Measurements from ENCODE around the gene SPRR2F. TPM values are rescaled to one million over a fixed set of nuclear protein-coding genes. Genes with fewer than 3 reads are reported as not detected.

The SPRR2F gene
- not detected for total RNA-seq (2013)
- polyA plus RNA-seq: not detected
- not detected in 2 replicates for polyA minus RNA-seq
- 0 to 0.23 (median 0) reads per million in 11 experiments for total RNA-seq

- H3K4me3 Mint-ChIP-seq: no peak within 1 kb of the TSS
- no peaks in the 10 kb centered on the region for H3K4me1 Mint-ChIP-seq
- Histone ChIP-seq H3K4me1 (ENCODE audit: control insufficient read depth in 1 of 2, insufficient read depth in 2 of 2, low read length in 2 of 2) (no peaks in the 10 kb centered on the region), H3K27ac (ENCODE audit: low read depth in 1 of 2, low read length in 2 of 2) (no peak within 1 kb of the TSS), H4K20me1 (ENCODE audit: insufficient read depth, low read length) (no peaks in the 10 kb centered on the region), H2AFZ (ENCODE audit: insufficient read depth, low read depth, low read length, poor library complexity, severe bottlenecking) (no peak within 1 kb of the TSS), H3K9me3 (replicated peaks in 1 of 2; ENCODE audit: control insufficient read depth in 1 of 2, insufficient read depth in 1 of 2, low read length in 2 of 2) (no peaks in the 10 kb centered on the region), H3K36me3 (replicated peaks in 1 of 2; ENCODE audit: control insufficient read depth in 1 of 2, insufficient read depth in 2 of 2, low read length in 2 of 2) (no peaks in the 10 kb centered on the region), H3K4me2 (replicated peaks; ENCODE audit: extremely low read depth, low read length, poor library complexity, severe bottlenecking) (no peak within 1 kb of the TSS), H3K27me3 (ENCODE audit: control insufficient read depth in 2 of 2, insufficient read depth in 2 of 2, low read length in 2 of 2) (peaks cover 0 to 2% of the 10 kb centered on the region in 2 donors), H3K79me2 (ENCODE audit: insufficient read depth, low read length) (no peaks in the 10 kb centered on the region), H3K9ac (ENCODE audit: insufficient read depth, low read length, poor library complexity, severe bottlenecking) (no peak within 1 kb of the TSS), H3K4me3 (replicated peaks in 1 of 3; ENCODE audit: low read depth in 2 of 3, low read length in 3 of 3) (no peak within 1 kb of the TSS)
- H3K27ac Mint-ChIP-seq: no peak within 1 kb of the TSS
- peaks cover 2 to 5% (median 5%) of the 10 kb centered on the region in 3 donors for H3K27me3 Mint-ChIP-seq (ENCODE audit: low read depth in 3 of 3)
- TF ChIP-seq, protein P1, sequence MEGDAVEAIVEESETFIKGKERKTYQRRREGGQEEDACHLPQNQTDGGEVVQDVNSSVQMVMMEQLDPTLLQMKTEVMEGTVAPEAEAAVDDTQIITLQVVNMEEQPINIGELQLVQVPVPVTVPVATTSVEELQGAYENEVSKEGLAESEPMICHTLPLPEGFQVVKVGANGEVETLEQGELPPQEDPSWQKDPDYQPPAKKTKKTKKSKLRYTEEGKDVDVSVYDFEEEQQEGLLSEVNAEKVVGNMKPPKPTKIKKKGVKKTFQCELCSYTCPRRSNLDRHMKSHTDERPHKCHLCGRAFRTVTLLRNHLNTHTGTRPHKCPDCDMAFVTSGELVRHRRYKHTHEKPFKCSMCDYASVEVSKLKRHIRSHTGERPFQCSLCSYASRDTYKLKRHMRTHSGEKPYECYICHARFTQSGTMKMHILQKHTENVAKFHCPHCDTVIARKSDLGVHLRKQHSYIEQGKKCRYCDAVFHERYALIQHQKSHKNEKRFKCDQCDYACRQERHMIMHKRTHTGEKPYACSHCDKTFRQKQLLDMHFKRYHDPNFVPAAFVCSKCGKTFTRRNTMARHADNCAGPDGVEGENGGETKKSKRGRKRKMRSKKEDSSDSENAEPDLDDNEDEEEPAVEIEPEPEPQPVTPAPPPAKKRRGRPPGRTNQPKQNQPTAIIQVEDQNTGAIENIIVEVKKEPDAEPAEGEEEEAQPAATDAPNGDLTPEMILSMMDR (IDR thresholded peaks at IDR 0.05): no peak
- DNase-seq: no peak
- peaks cover 0 to 7% (median 2%) of the 10 kb centered on the region in 7 donors for H3K9me3 Mint-ChIP-seq
- WGBS (ENCODE audit: insufficient coverage): 100% methylated on average over 3 of the region's 3 CpGs
- intact Hi-C loops (cut with micrococcal nuclease): no loop called here
- H3K36me3 Mint-ChIP-seq: no peaks in the 10 kb centered on the region
Measured at GRCh38 chr1:153113416-153113815, at the start of gene SPRR2F. Gene SPRR2F (minus strand): TSS chr1:153113516. CDS start chr1:153112733, 783 bp downstream.

- TF ChIP-seq, protein P1 (IDR thresholded peaks at IDR 0.05): no peak
- Mint-ChIP-seq H3K27me3 (ENCODE audit: low read depth in 3 of 3) (peaks cover 4 to 11% (median 6%) of the 10 kb centered on the region in 3 donors), H3K9me3 (peaks cover 10 to 19% (median 15%) of the 10 kb centered on the region in 7 donors), H3K36me3 (no peaks in the 10 kb centered on the region), H3K4me3 (no peak overlapping the region), H3K4me1 (no peaks in the 10 kb centered on the region), H3K27ac (no peak overlapping the region)
- H3K4me2 ChIP-seq (replicated peaks; ENCODE audit: extremely low read depth, low read length, poor library complexity, severe bottlenecking): no peak overlapping the region
- H3K79me2 ChIP-seq (ENCODE audit: insufficient read depth, low read length): no peaks in the 10 kb centered on the region
- H4K20me1 ChIP-seq (ENCODE audit: insufficient read depth, low read length): no peaks in the 10 kb centered on the region
- no peak for DNase-seq
- H3K36me3 ChIP-seq (replicated peaks in 1 of 2; ENCODE audit: control insufficient read depth in 1 of 2, insufficient read depth in 2 of 2, low read length in 2 of 2): no peaks in the 10 kb centered on the region
- no peaks in the 10 kb centered on the region for H3K4me1 ChIP-seq (ENCODE audit: control insufficient read depth in 1 of 2, insufficient read depth in 2 of 2, low read length in 2 of 2)
- peaks cover 2 to 3% of the 10 kb centered on the region in 2 donors for H3K27me3 ChIP-seq (ENCODE audit: control insufficient read depth in 2 of 2, insufficient read depth in 2 of 2, low read length in 2 of 2)
- no peak overlapping the region for H3K27ac ChIP-seq (ENCODE audit: low read depth in 1 of 2, low read length in 2 of 2)
- intact Hi-C loops (cut with micrococcal nuclease): no loop called here
- H3K9me3 ChIP-seq (replicated peaks in 1 of 2; ENCODE audit: control insufficient read depth in 1 of 2, insufficient read depth in 1 of 2, low read length in 2 of 2): peaks cover 6 to 8% of the 10 kb centered on the region in 2 donors
- H2AFZ ChIP-seq (ENCODE audit: insufficient read depth, low read depth, low read length, poor library complexity, severe bottlenecking): no peak overlapping the region
- 100% methylated on average over 1 of the region's 2 CpGs for WGBS (ENCODE audit: insufficient coverage)
- H3K4me3 ChIP-seq (replicated peaks in 1 of 3; ENCODE audit: low read depth in 2 of 3, low read length in 3 of 3): no peak overlapping the region
- H3K9ac ChIP-seq (ENCODE audit: insufficient read depth, low read length, poor library complexity, severe bottlenecking): no peak overlapping the region
Measured at GRCh38 chr1:153155541-153155940, 42.2 kb upstream of the SPRR2F start.

Measured in CD14-positive monocyte (primary cell).